Calu3 (cell line): ENCODE data around the gene OXSM. TPM values are rescaled to one million over a fixed set of nuclear protein-coding genes. Genes with fewer than 3 reads are reported as not detected.
A peak's percentile ranks its signal among the peaks of the same experiment; 100 is the strongest.

Experiments used
- BruUV-seq: library from RNA; stranded (reverse); fragments of 400-500 nt; replicated peaks from 2 replicates; lab custom pipeline; 2021; lab: Mats Ljungman, UMichigan
- CTCF ChIA-PET: fragments of 300-600 bp; sonication (Branson Sonifier 250); formaldehyde crosslinking; loops from one replicate; lab custom pipeline; 2022; ENCODE audit warnings: antibody characterized with exemption; lab: Charles Lee
- DNase-seq: peaks from one replicate; pipeline ENCODE4 v3.0.0; 2022
- H3K27ac Mint-ChIP-seq: one replicate; pipeline ENCODE4 v1.8.0; 2022; ENCODE audit warnings: mixed read lengths; ENCODE audit not compliant: unreplicated experiment
- H3K27me3 Mint-ChIP-seq: one replicate; pipeline ENCODE4 v1.8.0; 2022; ENCODE audit warnings: mixed read lengths; ENCODE audit not compliant: unreplicated experiment
- H3K36me3 Mint-ChIP-seq: one replicate; pipeline ENCODE4 v1.8.0; 2022; ENCODE audit warnings: mild to moderate bottlenecking, moderate library complexity, mixed read lengths; ENCODE audit not compliant: insufficient read depth, unreplicated experiment
- H3K4me1 Mint-ChIP-seq: one replicate; pipeline ENCODE4 v1.8.0; 2022; ENCODE audit warnings: mild to moderate bottlenecking, low read depth, mixed read lengths; ENCODE audit not compliant: unreplicated experiment
- H3K4me3 Mint-ChIP-seq: one replicate; pipeline ENCODE4 v1.8.0; 2022; ENCODE audit warnings: mild to moderate bottlenecking, low read depth, moderate library complexity, mixed read lengths; ENCODE audit not compliant: unreplicated experiment
- H3K9me3 Mint-ChIP-seq: one replicate; pipeline ENCODE4 v1.8.0; 2022; ENCODE audit warnings: low read depth, mixed read lengths; ENCODE audit not compliant: unreplicated experiment
- intact Hi-C: fragments of 100-400 bp; cut with micrococcal nuclease; formaldehyde crosslinking; loops from one replicate; pipeline ENCODE4 v1.10.0; 2022; ENCODE audit not compliant: unreplicated experiment
- total RNA-seq: library from RNA; stranded (reverse); gene quantifications from 2 replicates; pipeline ENCODE4 v1.2.3, GENCODE V29; 2022
- TF ChIP-seq, protein P1 (sequence below): fragments of 200-600 bp; IDR thresholded peaks from one replicate; pipeline ENCODE4 v1.8.0; 2022; ENCODE audit warnings: antibody characterized with exemption; ENCODE audit not compliant: unreplicated experiment

The OXSM gene
- total RNA-seq, 1 experiment from 2014 or later = 13.6 TPM

DNA sequence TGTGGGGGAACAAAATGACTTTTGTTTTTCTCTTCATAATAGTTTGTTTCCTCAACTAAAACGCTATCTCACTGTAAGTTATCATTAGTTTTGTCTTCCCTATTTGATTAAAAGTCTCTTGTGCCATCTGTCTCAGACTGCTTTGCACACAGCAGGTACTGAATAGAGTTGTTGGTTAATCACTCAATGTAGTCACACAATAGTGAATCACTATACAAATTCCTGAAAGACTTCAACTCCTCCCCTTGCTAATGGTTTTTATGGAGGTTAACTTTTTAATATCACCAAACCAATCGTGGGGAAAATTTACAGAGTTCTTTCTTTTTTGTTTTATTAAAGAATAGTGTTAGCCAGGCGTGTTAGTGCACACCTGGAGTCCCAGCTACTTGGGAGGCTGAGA is 4.1 kb upstream of the OXSM start:
- CTCF ChIA-PET = no interaction called here
- H3K4me1 Mint-ChIP-seq = peaks cover 24% of the 10 kb centered on the region
- intact Hi-C loops = no loop called here
- H3K36me3 Mint-ChIP-seq = peaks cover 40% of the 10 kb centered on the region
- no peaks in the 10 kb centered on the region for H3K27me3 Mint-ChIP-seq
- no peak overlapping the region for H3K4me3 Mint-ChIP-seq
- H3K9me3 Mint-ChIP-seq = no peaks in the 10 kb centered on the region
- H3K27ac Mint-ChIP-seq = no peak overlapping the region
- TF ChIP-seq, protein P1, sequence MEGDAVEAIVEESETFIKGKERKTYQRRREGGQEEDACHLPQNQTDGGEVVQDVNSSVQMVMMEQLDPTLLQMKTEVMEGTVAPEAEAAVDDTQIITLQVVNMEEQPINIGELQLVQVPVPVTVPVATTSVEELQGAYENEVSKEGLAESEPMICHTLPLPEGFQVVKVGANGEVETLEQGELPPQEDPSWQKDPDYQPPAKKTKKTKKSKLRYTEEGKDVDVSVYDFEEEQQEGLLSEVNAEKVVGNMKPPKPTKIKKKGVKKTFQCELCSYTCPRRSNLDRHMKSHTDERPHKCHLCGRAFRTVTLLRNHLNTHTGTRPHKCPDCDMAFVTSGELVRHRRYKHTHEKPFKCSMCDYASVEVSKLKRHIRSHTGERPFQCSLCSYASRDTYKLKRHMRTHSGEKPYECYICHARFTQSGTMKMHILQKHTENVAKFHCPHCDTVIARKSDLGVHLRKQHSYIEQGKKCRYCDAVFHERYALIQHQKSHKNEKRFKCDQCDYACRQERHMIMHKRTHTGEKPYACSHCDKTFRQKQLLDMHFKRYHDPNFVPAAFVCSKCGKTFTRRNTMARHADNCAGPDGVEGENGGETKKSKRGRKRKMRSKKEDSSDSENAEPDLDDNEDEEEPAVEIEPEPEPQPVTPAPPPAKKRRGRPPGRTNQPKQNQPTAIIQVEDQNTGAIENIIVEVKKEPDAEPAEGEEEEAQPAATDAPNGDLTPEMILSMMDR = no peak
- DNase-seq = no peak
- BruUV-seq = no TSS peak

DNA sequence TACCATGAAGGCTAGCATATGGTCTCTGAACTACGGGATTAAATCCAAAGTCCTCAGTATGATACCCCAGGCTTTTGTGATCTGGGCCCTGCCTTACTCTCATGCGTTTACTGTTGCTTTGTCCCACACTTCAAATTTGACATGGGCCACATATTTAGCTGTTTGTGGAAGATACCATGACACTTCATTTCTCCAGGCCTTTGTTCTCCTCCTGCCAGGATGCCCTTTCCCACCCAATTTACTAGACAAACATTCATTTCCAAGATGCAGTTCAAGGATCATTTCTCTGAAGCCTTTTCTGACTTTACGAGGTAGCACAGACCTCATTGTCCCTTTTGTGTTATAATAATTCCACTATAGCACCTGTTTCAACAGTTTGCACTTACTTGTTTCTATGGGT is 2.2 kb upstream of the OXSM start:
- TF ChIP-seq, protein P1 = no peak
- Mint-ChIP-seq H3K9me3 (no peaks in the 10 kb centered on the region), H3K4me3 (no peak overlapping the region), H3K36me3 (peaks cover 30% of the 10 kb centered on the region), H3K27ac (no peak overlapping the region), H3K4me1 (peaks cover 16% of the 10 kb centered on the region), H3K27me3 (no peaks in the 10 kb centered on the region)
- no TSS peak for BruUV-seq
- CTCF ChIA-PET = no interaction called here
- no peak for DNase-seq
- intact Hi-C loops = no loop called here

DNA sequence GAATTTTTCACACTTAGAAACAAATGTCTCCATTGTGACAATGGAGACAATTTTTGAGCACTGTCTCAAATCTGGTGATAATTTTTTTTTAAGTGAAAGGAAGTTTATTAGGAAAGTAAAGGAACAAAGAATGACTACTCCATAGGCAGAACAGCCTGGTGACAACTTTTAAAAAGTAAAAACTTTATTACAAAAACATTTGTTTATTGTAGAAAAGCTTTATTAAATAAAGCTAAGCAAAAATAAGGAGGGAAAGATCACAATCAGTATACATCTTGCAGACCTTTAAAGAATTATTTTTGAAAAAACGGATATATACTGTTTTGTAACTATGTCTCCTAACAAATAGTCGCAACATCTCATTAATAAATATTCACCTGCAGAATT is 688 bp upstream of the OXSM start:
- CTCF ChIA-PET = no interaction called here
- no peak for DNase-seq
- H3K27ac Mint-ChIP-seq = peak overlapping the region; percentile 33
- peaks cover 17% of the 10 kb centered on the region for H3K36me3 Mint-ChIP-seq
- TSS peak; percentile 89 for BruUV-seq
- peaks cover 11% of the 10 kb centered on the region for H3K4me1 Mint-ChIP-seq
- TF ChIP-seq, protein P1 = no peak
- intact Hi-C loops = no loop called here
- H3K9me3 Mint-ChIP-seq = no peaks in the 10 kb centered on the region
- no peaks in the 10 kb centered on the region for H3K27me3 Mint-ChIP-seq
- peak overlapping the region; percentile 92 for H3K4me3 Mint-ChIP-seq

DNA sequence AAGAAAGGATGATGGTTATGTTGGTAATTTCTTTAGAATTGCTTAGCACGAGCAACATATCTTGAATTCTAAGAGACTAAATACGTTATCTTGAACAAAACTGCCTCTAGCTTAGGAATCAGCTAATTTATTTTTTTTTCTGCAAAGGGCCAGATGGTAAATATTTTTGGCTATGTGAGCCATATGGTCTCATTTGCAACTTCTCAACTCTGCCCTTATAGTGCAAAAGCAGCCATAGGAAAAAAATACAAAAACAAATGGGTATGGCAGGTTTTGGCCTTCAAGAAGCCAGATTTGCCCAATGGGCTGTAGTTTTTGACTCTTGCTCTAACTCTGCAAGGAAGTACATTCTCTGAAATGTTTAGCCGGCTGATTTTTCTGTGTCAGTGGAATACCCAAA is 11.9 kb downstream of the OXSM start:
- TF ChIP-seq, protein P1 = no peak
- BruUV-seq = no TSS peak
- CTCF ChIA-PET = no interaction called here
- intact Hi-C loops = no loop called here
- Mint-ChIP-seq H3K9me3 (no peaks in the 10 kb centered on the region), H3K27ac (no peak overlapping the region), H3K4me3 (no peak overlapping the region), H3K4me1 (no peaks in the 10 kb centered on the region), H3K27me3 (no peaks in the 10 kb centered on the region), H3K36me3 (no peaks in the 10 kb centered on the region)
- no peak for DNase-seq
